OCI-M1 (cell line): ENCODE results near the gene DISC1.
"Not testable (repeated sequence)": the region's sequence is repeated elsewhere in the genome, so short reads cannot be mapped to it uniquely, and the experiment has no call there.

Experiments used
- DNase-seq: peaks from one replicate; lab custom pipeline; 2025; lab: John Stamatoyannopoulos, UW

The DISC1 gene

GRCh38 chr1:231636157-231636556, 9.6 kb downstream of the DISC1 start:
- DNase-seq = no peak

- not testable (repeated sequence) for DNase-seq
Measured at GRCh38 chr1:231636922-231637321, 10.3 kb downstream of the DISC1 start.

DNA sequence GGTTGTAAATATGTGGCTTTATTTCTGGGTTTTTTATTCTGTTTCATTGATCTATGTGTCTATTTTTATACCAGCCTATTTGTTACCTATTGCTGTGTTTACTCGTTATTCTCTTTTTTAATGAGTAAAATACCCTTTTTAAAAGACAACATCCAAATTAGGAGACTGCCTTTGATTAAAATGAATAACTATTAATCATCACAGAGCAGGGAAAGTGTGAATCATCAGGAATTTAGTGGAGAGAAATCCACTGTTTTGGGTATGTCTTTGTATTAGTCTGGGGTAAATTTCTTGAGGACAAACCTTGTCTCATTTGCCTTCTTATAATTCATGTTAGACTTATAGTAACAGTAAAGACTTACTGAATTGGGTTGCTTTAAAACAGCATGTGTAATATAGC, 12.1 kb downstream of the DISC1 start:
- no peak for DNase-seq

- no peak for DNase-seq
Measured at GRCh38 chr1:231639819-231640218, 13.2 kb downstream of the DISC1 start.

GRCh38 chr1:231641444-231641843, 14.9 kb downstream of the DISC1 start:
- DNase-seq = not testable (repeated sequence)

DNA sequence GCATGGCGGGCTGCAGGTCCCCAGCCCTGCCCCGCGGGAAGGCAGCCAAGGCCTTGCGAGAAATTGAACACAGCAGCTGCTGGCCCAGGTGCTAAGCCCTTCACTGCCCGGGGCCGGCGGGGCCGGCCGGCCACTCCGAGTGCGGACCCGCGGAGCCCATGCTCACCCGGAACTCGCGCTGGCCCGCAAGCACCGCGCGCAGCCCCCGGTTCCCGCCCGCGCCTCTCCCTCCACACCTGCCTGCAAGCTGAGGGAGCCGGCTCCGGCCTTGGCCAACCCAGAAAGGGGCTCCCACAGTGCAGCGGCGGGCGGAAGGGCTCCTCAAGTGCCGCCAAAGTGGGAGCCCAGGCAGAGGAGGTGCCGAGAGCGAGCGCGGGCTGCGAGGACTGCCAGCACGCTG, 15.5 kb downstream of the DISC1 start:
- DNase-seq = not testable (repeated sequence)

DNA sequence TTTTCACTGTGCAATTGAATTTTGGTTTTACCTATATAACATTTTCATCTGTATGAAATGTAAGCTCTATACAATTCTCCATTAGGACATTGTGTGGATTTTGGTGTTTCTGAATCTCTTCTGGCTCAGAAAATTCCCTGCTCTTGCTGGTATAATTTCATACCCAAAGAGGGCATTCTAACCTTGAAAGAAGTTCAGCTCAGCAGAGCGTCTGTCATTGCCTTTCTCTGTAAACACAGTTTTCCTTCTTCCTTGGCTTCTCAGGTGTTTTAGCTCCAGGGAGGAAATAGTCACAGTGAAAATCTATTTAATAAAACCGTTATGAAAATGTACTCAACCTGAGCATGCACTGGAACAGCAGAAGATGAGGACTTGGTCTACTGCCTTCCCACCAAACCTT, 16.0 kb downstream of the DISC1 start:
- no peak for DNase-seq

GRCh38 chr1:231643071-231643934, 16.7 kb downstream of the DISC1 start:
- DNase-seq = no peak

DNA sequence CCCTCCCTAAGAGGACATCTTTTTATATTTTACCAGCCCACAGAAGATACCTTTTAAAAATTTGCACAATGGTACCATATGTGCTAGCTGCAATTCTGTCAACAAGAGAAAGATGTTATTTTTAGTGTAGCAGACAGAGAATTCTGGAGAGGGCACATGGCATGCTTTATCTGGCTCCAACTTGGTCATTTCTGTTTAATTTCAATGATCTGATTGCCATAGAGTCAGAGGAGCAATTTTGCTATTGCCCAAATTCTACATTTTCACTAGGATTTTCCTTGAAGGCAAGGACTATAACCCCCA, 17.3 kb downstream of the DISC1 start:
- no peak for DNase-seq

DNA sequence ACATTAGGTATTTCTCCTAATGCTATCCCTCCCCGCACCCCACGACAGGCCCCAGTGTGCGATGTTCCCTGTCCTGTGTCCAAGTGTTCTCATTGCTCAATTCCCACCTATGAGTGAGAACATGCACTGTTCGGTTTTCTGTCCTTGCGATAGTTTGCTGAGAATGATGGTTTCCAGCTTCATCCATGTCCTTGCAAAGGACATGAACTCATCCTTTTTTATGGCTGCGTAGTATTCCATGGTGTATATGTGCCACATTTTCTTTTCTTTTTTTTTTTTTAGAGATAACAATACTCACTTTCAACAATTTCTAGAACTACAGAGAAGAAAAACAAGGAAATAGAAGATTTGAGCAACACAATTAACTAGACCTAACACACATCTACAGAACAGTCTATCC, 19.0 kb downstream of the DISC1 start:
- DNase-seq = not testable (repeated sequence)

DNA sequence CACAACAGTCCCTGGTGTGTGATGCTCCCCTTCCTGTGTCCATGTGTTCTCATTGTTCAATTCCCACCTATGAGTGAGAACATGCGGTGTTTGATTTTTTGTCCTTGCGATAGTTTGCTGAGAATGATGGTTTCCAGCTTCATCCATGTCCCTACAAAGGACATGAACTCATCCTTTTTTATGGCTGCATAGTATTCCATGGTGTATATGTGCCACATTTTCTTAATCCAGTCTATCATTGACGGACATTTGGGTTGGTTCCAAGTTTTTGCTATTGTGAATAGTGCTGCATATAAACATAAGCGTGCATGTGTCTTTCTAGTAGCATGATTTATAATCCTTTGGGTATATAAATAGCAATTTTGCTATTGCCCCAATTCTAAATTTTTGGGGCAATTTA, 19.6 kb downstream of the DISC1 start:
- not testable (repeated sequence) for DNase-seq

- not testable (repeated sequence) for DNase-seq
Measured at GRCh38 chr1:231651621-231652260, 25.2 kb downstream of the DISC1 start.

DNA sequence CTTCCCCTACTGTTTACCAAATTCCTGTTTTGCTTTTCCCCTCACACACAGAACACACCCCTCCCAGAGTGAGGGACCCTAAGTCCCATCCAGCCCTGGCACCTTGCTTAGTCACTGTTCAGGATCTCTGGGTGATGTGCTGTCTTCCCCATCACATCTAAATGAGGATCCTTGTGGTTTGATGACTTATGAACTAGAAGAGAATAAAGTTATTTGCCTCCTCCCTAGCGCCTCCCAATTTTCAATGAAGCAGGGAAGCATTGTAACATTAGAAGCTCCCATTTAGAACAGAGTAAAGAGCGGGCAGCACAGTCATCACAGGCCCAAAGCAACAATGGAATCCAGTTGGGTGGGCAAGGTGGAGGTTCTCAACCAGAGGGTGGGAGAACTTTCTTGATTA, 27.0 kb downstream of the DISC1 start:
- DNase-seq = no peak

- DNase-seq = no peak
Measured at GRCh38 chr1:231656741-231657140, 30.2 kb downstream of the DISC1 start.

GRCh38 chr1:231658223-231658622, 31.6 kb downstream of the DISC1 start:
- peak; percentile 78 for DNase-seq

- DNase-seq = no peak
Measured at GRCh38 chr1:231660198-231660597, 33.6 kb downstream of the DISC1 start.

- DNase-seq = peak; percentile 73
Measured at GRCh38 chr1:231663211-231663792, 36.7 kb downstream of the DISC1 start.

DNA sequence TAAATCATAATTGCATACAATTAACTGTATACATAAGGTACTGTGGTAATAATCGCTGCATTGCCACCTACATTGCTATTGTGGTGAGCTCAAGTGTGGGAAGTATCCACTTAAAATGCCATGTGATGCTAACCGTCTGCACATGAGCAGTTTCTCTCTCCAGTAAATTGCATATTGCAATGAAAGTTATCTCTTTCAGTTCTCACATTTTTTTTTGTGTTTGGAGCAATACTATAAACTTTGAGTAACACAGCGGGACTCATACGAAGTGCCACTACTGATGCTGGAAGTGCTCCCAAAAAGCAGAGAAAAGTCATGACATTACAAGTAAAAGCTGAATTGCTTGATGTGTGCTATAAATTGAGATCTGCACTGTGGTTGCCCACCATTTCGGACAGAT, 38.5 kb downstream of the DISC1 start:
- no peak for DNase-seq

DNA sequence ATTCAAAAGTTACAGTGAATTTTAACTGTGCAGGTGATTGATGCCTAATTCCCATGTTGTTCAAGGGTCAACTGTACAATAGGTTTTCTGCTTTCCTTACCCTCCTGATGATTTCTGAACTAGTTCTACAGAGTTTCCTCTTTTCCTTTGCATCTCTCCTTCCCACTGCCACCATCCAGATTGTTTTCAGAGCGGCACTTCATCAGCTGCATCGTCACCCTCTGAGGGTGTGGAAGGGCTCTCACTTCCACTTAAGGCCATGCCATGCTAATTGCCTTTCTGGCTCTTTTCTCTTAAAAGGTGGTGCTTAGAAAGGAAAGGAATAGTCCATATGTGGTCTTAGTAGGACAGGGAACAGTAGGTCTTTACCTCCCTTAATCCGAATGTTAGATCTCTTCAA, 39.1 kb downstream of the DISC1 start:
- no peak for DNase-seq

DNA sequence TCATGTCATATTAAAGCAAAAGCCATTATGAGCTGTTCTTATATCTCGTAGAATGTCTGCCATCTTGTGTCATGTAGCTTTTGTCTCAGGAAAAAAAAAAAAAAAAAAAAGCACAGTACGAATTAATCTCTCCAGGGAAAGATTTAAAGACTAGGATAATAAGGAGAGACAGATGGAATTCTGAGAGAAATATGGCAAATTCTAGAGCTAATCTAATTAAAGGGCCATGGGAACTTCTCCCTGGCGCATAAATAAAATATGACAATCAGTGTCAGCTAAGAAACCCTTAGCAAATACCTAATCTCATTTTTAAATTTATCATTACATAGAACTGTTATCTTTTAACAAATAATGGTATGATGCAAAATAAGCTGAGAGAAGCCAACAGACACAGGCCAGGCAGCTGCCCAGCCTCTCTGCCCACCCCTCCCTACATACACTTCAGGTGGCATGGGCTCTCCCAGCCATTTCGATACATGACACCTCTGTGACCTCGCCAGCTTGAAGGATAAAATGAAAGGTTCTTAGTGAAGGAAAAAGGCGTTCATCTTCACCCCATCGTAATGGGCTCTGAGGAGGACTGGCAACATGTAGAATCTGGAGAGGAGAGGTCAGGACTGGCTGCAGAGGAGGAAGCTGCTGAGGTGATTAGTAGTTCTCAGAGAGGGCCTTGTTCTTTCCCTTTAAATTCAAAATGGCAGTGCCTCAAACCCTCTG, 39.8 kb downstream of the DISC1 start:
- no peak for DNase-seq

GRCh38 chr1:231666937-231667608, 40.5 kb downstream of the DISC1 start:
- peak; percentile 45 for DNase-seq

GRCh38 chr1:231667896-231668506, 41.4 kb downstream of the DISC1 start:
- no peak for DNase-seq
